ENCODE measurements around the gene RAB40B.

The RAB40B gene

DNA sequence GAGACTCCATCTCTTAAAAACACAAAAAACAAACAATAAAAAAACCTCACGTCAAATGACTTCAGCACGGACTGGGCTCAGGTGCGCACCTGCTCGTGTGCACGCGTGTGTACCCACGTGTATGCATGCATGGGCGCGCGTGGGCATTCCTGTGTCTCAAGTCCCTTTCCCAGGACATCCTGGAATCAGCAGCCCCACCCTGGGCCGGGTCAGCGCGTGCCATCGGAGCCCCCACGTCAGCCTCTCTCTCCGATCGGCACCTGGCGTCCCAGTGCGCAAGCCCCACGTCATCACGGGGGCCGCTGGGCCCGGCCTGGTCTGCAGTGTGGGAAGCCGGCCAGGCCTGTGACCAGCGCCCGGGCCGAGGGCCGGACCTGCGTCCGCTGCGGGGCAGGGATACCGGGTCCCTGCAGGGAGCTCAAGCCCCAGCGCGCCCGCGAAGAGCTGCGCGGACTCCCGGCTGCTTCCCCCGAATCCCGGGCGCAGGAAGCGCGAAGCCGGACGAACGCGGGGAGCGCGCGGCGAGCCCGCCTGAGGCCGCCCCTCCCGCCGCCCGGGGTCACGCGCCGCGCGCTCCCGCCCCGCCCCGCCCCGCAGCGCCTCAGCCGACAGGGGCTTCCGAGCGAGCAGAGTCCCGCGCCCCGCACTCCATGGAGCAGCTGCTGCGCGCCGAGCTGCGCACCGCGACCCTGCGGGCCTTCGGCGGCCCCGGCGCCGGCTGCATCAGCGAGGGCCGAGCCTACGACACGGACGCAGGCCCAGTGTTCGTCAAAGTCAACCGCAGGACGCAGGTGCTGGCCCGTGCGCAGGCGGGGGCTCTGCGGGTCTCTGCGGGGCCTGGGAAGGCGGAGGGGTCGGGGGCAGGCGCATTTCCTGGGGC is 36.7 kb upstream of the RAB40B start, which contains the start of gene FN3K:
FN3K (plus strand) TSS at position 629 of the 880 bp plus-strand sequence; CDS start at position 651, 22 bp downstream.
- no peak within 1 kb of the TSS for H3K27ac ChIP-seq (ENCODE audit: low read length)
- H3K4me1 ChIP-seq (ENCODE audit: low read length): no peaks in the 10 kb centered on the region
- no peak within 1 kb of the TSS for H2AFZ ChIP-seq (ENCODE audit: low read depth, low read length)
- peaks cover 9% of the 10 kb centered on the region; the same call in 1 of the 2 replicates for H3K9me3 ChIP-seq (ENCODE audit: insufficient read depth, low read length)
- H3K4me2 ChIP-seq (ENCODE audit: low read length): no peak within 1 kb of the TSS
- peaks cover 40% of the 10 kb centered on the region for H3K36me3 ChIP-seq (replicated peaks; ENCODE audit: low read depth, low read length)
- TF ChIP-seq, protein P1, sequence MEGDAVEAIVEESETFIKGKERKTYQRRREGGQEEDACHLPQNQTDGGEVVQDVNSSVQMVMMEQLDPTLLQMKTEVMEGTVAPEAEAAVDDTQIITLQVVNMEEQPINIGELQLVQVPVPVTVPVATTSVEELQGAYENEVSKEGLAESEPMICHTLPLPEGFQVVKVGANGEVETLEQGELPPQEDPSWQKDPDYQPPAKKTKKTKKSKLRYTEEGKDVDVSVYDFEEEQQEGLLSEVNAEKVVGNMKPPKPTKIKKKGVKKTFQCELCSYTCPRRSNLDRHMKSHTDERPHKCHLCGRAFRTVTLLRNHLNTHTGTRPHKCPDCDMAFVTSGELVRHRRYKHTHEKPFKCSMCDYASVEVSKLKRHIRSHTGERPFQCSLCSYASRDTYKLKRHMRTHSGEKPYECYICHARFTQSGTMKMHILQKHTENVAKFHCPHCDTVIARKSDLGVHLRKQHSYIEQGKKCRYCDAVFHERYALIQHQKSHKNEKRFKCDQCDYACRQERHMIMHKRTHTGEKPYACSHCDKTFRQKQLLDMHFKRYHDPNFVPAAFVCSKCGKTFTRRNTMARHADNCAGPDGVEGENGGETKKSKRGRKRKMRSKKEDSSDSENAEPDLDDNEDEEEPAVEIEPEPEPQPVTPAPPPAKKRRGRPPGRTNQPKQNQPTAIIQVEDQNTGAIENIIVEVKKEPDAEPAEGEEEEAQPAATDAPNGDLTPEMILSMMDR (IDR thresholded peaks at IDR 0.05; ENCODE audit: low read depth, low read length): no peak
- no peak for TF ChIP-seq EZH2phosphoT487 (IDR thresholded peaks at IDR 0.05; ENCODE audit: low read depth)
- H3K79me2 ChIP-seq (ENCODE audit: low read length): no peaks in the 10 kb centered on the region
- H3K9ac ChIP-seq (ENCODE audit: low read length): no peak within 1 kb of the TSS
- no peaks in the 10 kb centered on the region for H3K27me3 ChIP-seq (ENCODE audit: low read depth, low read length)
- no peaks in the 10 kb centered on the region for H4K20me1 ChIP-seq (ENCODE audit: insufficient read depth, low read length)
- H3K4me3 ChIP-seq (ENCODE audit: low read length): no peak within 1 kb of the TSS

DNA sequence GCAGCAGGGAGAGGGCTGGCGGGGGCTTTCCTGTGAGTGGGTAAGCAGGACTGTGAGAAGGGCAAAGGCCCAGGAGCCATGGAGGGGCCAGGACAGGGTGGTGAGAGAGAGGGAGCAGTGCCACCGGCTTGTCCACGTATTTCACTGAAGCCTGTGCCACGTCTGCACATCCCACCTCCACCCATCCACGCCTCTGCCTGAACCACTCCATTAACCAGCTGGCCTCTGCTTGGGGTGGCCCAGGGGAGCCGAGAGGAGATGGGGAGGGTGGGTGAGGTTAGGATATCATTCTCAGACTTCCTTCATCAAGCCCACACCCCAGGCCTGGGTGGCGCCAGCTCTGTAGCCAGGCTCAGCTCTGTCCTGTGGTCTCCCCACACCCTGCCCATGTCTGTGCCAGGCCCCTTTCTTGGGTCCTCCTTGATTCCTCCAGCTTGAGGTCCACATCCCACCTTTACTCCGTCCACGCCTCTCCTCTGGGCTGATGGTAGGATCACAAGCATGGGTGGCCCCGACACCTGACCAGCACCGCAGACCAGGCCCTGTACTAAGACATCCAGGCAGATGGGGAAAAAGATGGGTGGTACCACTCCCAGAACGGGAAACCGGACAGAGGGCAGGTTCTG is 33.7 kb upstream of the RAB40B start:
- no peak overlapping the region for H3K9ac ChIP-seq (ENCODE audit: low read length)
- no peak overlapping the region for H3K27ac ChIP-seq (ENCODE audit: low read length)
- H3K27me3 ChIP-seq (ENCODE audit: low read depth, low read length): no peaks in the 10 kb centered on the region
- peaks cover 9% of the 10 kb centered on the region; the same call in 1 of the 2 replicates for H3K9me3 ChIP-seq (ENCODE audit: insufficient read depth, low read length)
- H3K4me3 ChIP-seq (ENCODE audit: low read length): no peak overlapping the region
- no peaks in the 10 kb centered on the region for H3K4me1 ChIP-seq (ENCODE audit: low read length)
- H4K20me1 ChIP-seq (ENCODE audit: insufficient read depth, low read length): no peaks in the 10 kb centered on the region
- TF ChIP-seq EZH2phosphoT487 (IDR thresholded peaks at IDR 0.05; ENCODE audit: low read depth): no peak
- TF ChIP-seq, protein P1 (IDR thresholded peaks at IDR 0.05; ENCODE audit: low read depth, low read length): no peak
- no peak overlapping the region for H2AFZ ChIP-seq (ENCODE audit: low read depth, low read length)
- peaks cover 46% of the 10 kb centered on the region for H3K36me3 ChIP-seq (replicated peaks; ENCODE audit: low read depth, low read length)
- H3K79me2 ChIP-seq (ENCODE audit: low read length): no peaks in the 10 kb centered on the region
- no peak overlapping the region for H3K4me2 ChIP-seq (ENCODE audit: low read length)

DNA sequence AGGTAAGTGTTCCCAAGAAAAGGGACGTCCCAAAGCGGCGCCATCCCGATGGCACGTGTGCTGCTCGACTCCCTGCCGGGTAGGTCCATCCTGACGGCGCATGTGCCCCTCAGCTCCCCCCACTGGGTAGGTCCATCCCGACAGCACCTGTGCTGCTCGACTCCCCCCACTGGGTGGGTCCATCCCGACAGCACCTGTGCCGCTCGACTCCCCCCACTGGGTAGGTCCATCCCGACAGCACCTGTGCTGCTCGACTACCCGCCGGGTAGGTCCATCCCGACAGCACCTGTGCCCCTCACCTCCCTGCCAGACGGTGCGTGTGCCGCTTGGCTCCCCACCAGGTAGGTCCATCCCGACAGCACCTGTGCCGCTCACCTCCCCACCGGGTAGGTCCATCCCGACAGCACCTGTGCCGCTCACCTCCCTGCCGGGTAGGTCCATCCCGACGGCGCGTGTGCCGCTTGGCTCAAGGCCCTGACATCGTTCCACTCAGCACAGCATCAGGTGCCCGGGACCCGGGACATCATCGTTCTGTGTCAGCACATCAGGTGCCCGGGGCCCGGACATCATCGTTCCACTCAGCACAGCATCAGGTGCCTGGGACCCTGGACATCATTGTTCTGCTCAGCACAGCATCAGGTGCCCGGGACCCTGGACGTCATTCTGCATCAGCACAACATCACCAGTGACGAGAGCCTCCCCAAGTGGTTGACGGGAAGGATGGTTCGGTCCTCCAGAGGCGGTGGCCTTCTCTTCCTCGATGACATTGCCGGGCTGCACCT is 31.2 kb upstream of the RAB40B start:
- peaks cover 55% of the 10 kb centered on the region for H3K36me3 ChIP-seq (replicated peaks; ENCODE audit: low read depth, low read length)

More for the DNA sequence above, 31.2 kb upstream of the RAB40B start:
- Histone ChIP-seq H3K4me3 (ENCODE audit: low read length) (no peak overlapping the region), H3K4me2 (ENCODE audit: low read length) (no peak overlapping the region), H3K9ac (ENCODE audit: low read length) (no peak overlapping the region), H2AFZ (ENCODE audit: low read depth, low read length) (no peak overlapping the region), H3K27me3 (ENCODE audit: low read depth, low read length) (no peaks in the 10 kb centered on the region), H3K27ac (ENCODE audit: low read length) (no peak overlapping the region), H3K79me2 (ENCODE audit: low read length) (no peaks in the 10 kb centered on the region), H3K9me3 (ENCODE audit: insufficient read depth, low read length) (peaks cover 9% of the 10 kb centered on the region; the same call in 1 of the 2 replicates), H3K4me1 (ENCODE audit: low read length) (no peaks in the 10 kb centered on the region), H4K20me1 (ENCODE audit: insufficient read depth, low read length) (no peaks in the 10 kb centered on the region)
- TF ChIP-seq, protein P1 (IDR thresholded peaks at IDR 0.05; ENCODE audit: low read depth, low read length): no peak
- TF ChIP-seq EZH2phosphoT487 (IDR thresholded peaks at IDR 0.05; ENCODE audit: low read depth): no peak
